MCF 10A (cell line): ENCODE results near the gene USH2A. TPM values are rescaled to one million over a fixed set of nuclear protein-coding genes. Genes with fewer than 3 reads are reported as not detected.

Source experiments
- BruUV-seq: library from RNA; stranded (reverse); fragments of 400-500 nt; replicated peaks from 2 replicates; lab custom pipeline; 2021; lab: Mats Ljungman, UMichigan
- CTCF ChIA-PET: fragments of 300-600 bp; sonication (Branson Sonifier 250); formaldehyde crosslinking; extraction: SDS; loops from one replicate; lab custom pipeline; 2021; ENCODE audit warnings: antibody characterized with exemption, inconsistent platforms; lab: Yijun Ruan, JAX
- POLR2A ChIA-PET: fragments of 300-600, 350-650 bp; sonication (Branson Sonifier 250); formaldehyde crosslinking; extraction: SDS; loops from one replicate; lab custom pipeline; 2020; ENCODE audit warnings: antibody characterized with exemption, inconsistent platforms; lab: Yijun Ruan, JAX
- DNase-seq: peaks from one replicate; pipeline ENCODE4 v3.0.0-alpha.2; 2018; ENCODE audit not compliant: unreplicated experiment
- H3K27ac Mint-ChIP-seq: one replicate; pipeline ENCODE4 v1.8.0; 2022; ENCODE audit warnings: mild to moderate bottlenecking, low read depth, mixed read lengths; ENCODE audit not compliant: unreplicated experiment
- H3K27me3 Mint-ChIP-seq: one replicate; pipeline ENCODE4 v1.8.0; 2022; ENCODE audit warnings: mixed read lengths; ENCODE audit not compliant: insufficient read depth, unreplicated experiment
- H3K36me3 Mint-ChIP-seq: one replicate; pipeline ENCODE4 v1.8.0; 2022; ENCODE audit warnings: mild to moderate bottlenecking, moderate library complexity, mixed read lengths; ENCODE audit not compliant: insufficient read depth, unreplicated experiment
- H3K4me1 Mint-ChIP-seq: one replicate; pipeline ENCODE4 v1.8.0; 2022; ENCODE audit warnings: mixed read lengths; ENCODE audit not compliant: insufficient read depth, unreplicated experiment
- H3K4me3 Mint-ChIP-seq: one replicate; pipeline ENCODE4 v1.8.0; 2022; ENCODE audit warnings: mild to moderate bottlenecking, moderate library complexity, mixed read lengths; ENCODE audit not compliant: unreplicated experiment
- H3K9me3 Mint-ChIP-seq: one replicate; pipeline ENCODE4 v1.8.0; 2022; ENCODE audit warnings: mixed read lengths; ENCODE audit not compliant: unreplicated experiment
- intact Hi-C: fragments of 100-400 bp; cut with micrococcal nuclease; formaldehyde crosslinking; loops from 2 replicates; pipeline ENCODE4 v1.14.1; 2022
- total RNA-seq: library from RNA; stranded (reverse); gene quantifications from 2 replicates; pipeline ENCODE4 v1.2.3, GENCODE V29; 2022
- TF ChIP-seq, protein P1 (sequence below): fragments of 200-600 bp; IDR thresholded peaks from one replicate; pipeline ENCODE4 v1.8.0; 2022; ENCODE audit warnings: antibody characterized with exemption, mild to moderate bottlenecking; ENCODE audit not compliant: unreplicated experiment

The USH2A gene
- total RNA-seq, 1 experiment from 2014 or later: not detected

DNA sequence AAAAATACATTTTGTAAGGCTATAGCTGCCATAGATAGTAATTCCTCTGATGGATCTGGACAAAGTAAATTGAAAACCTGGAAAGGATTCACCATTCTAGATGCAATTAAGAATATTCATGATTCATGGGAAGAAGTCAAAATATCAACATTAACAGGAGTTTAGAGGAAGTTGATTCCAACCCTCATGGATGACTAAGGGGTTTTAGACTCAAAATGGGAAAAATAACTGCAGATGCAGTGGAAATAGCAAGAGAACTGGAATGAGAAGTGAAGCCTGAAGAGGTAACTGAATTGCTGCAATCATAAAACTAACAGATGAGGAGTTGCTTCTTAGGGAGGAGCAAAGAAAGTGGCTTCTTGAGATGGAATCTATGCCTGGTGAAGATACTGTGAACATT, 625.4 kb downstream of the USH2A start:
- Mint-ChIP-seq H3K27ac (no peak overlapping the region), H3K9me3 (no peaks in the 10 kb centered on the region), H3K27me3 (peaks cover 77% of the 10 kb centered on the region), H3K4me1 (no peaks in the 10 kb centered on the region), H3K4me3 (no peak overlapping the region), H3K36me3 (no peaks in the 10 kb centered on the region)
- BruUV-seq: no TSS peak
- TF ChIP-seq, protein P1, sequence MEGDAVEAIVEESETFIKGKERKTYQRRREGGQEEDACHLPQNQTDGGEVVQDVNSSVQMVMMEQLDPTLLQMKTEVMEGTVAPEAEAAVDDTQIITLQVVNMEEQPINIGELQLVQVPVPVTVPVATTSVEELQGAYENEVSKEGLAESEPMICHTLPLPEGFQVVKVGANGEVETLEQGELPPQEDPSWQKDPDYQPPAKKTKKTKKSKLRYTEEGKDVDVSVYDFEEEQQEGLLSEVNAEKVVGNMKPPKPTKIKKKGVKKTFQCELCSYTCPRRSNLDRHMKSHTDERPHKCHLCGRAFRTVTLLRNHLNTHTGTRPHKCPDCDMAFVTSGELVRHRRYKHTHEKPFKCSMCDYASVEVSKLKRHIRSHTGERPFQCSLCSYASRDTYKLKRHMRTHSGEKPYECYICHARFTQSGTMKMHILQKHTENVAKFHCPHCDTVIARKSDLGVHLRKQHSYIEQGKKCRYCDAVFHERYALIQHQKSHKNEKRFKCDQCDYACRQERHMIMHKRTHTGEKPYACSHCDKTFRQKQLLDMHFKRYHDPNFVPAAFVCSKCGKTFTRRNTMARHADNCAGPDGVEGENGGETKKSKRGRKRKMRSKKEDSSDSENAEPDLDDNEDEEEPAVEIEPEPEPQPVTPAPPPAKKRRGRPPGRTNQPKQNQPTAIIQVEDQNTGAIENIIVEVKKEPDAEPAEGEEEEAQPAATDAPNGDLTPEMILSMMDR: no peak
- no peak for DNase-seq
- intact Hi-C loops: no loop called here
- ChIA-PET POLR2A (interaction anchor here (0.7 kb wide), 1 partner anchor 139 kb away, joined by 3 read pairs; no protein-coding TSS in a partner anchor), CTCF (interaction anchor here (1.4 kb wide), 1 partner anchor 21 kb away, joined by 4 read pairs; no protein-coding TSS in a partner anchor)

DNA sequence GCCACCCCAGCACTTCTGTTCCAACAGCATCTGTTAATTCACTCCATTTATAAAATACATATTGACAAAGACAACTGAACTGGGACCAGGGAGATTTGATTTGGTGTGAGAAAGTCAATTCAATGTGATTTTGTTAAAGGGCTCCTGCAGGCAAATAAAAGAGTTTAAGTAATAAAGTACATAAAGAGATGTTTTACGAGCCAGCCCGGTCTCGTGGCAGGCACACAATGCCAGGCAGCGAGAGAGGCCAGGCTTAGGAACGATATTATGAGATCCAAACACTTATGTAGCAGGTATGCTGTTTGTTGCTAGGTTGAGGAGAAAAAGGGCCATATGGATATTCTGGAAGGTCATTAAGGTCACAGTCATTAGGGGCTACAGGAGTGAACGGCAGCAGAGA, 629.1 kb downstream of the USH2A start:
- Mint-ChIP-seq H3K27me3 (peaks cover 78% of the 10 kb centered on the region), H3K36me3 (no peaks in the 10 kb centered on the region), H3K4me1 (no peaks in the 10 kb centered on the region), H3K4me3 (no peak overlapping the region), H3K27ac (no peak overlapping the region), H3K9me3 (no peaks in the 10 kb centered on the region)
- DNase-seq: no peak
- ChIA-PET POLR2A (no interaction called here), CTCF (interaction anchor here (0.5 to 2.7 kb wide), 7 partner anchors 9 to 1968 kb away, joined by 3 to 8 read pairs (median 3); no protein-coding TSS in a partner anchor)
- intact Hi-C loops: no loop called here
- TF ChIP-seq, protein P1: no peak
- no TSS peak for BruUV-seq

DNA sequence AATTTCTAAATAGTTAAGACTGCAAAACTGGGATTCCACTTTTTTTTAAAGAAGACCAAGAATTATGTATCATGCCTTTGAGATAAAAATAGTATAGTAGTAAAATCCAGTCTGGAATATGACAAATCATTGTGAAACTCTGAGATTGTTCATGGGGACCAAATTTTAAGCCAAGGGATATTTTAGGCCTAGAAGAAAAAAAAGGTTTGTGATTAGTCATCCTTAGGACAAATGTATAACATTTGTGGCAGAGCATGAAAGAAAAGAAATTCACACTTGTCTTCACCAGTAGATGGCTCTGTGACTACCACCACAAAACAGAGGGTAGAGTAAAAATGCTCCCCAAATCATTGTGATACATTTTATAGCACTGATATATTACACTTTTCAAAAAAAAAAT, 630.1 kb downstream of the USH2A start:
- H3K9me3 Mint-ChIP-seq: no peaks in the 10 kb centered on the region
- no TSS peak for BruUV-seq

DNA sequence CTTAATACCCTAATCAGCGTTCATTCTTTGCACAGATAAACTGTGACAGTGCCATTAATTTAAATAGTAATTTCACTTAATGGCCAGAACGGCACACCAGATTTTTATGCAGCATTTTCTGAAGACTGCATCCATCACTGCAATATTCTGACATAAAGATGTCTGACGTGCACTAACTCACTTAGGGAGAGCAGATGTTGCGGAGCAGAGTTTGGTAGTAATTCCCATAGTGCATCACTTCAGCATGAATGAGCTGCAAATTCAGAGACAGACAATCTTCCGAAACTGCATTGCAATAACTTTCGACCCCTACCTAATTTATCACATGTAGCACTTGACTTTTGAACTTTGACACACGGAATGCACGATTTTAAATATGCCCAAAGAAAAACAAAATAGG, 630.8 kb downstream of the USH2A start:
- BruUV-seq: no TSS peak
- Mint-ChIP-seq H3K9me3 (no peaks in the 10 kb centered on the region), H3K4me3 (no peak overlapping the region), H3K36me3 (no peaks in the 10 kb centered on the region), H3K27ac (no peak overlapping the region), H3K27me3 (peaks cover 78% of the 10 kb centered on the region), H3K4me1 (no peaks in the 10 kb centered on the region)
- ChIA-PET POLR2A (no interaction called here), CTCF (interaction anchor here (1.4 kb wide), 1 partner anchor 13 kb away, joined by 3 read pairs; no protein-coding TSS in a partner anchor)
- no peak for DNase-seq
- TF ChIP-seq, protein P1: no peak
- intact Hi-C loops: no loop called here

More for the DNA sequence above, 630.1 kb downstream of the USH2A start:
- DNase-seq: peak; percentile 62
- Mint-ChIP-seq H3K4me3 (no peak overlapping the region), H3K36me3 (no peaks in the 10 kb centered on the region), H3K27me3 (peaks cover 78% of the 10 kb centered on the region), H3K27ac (no peak overlapping the region), H3K4me1 (no peaks in the 10 kb centered on the region)
- POLR2A ChIA-PET: no interaction called here
- TF ChIP-seq, protein P1: peak; percentile 54
- CTCF ChIA-PET: interaction anchor here (0.9 to 2.7 kb wide), 3 partner anchors 8 to 36 kb away, joined by 3 to 8 read pairs (median 3); no protein-coding TSS in a partner anchor
- intact Hi-C loops: no loop called here
